HepG2 (cell line): Measurements from ENCODE around the gene PSPH. TPM values are rescaled to one million over a fixed set of nuclear protein-coding genes. Genes with fewer than 3 reads are reported as not detected.

Source experiments
- ATAC-seq: fragments of 200-7000 bp; cut with Tn5 transposase; 3 replicates; pipeline ENCODE4 v1.9.1; 2020; ENCODE audit warnings: mild to moderate bottlenecking, moderate library complexity
- BruUV-seq: library from RNA; stranded (reverse); fragments of 400-500 nt; replicated peaks from 2 replicates; lab custom pipeline; 2021; lab: Mats Ljungman, UMichigan
- CTCF ChIA-PET: fragments of 300-600 bp; formaldehyde crosslinking; extraction: SDS; loops from one replicate; lab custom pipeline; 2021; ENCODE audit warnings: low total read pairs, inconsistent platforms, low intra/inter-chr PET ratio; lab: Yijun Ruan, JAX
- POLR2A ChIA-PET: fragments of 350-600 bp; sonication (Branson Sonifier 250); formaldehyde crosslinking; loops from one replicate; lab custom pipeline; 2020; ENCODE audit warnings: antibody characterized with exemption, inconsistent platforms; lab: Yijun Ruan, JAX
- DNase-seq: peaks from one replicate; pipeline ENCODE4 v3.0.0-alpha.2; 2015; ENCODE audit warnings: low spot score
- FAIRE-seq: peaks from 3 replicates; lab custom pipeline; 2011; peaks lifted over from hg19 to GRCh38; lab: Jason Lieb, UNC
- H2AFZ ChIP-seq: one replicate; pipeline ENCODE4 v1.6.1; 2011; ENCODE audit warnings: low read length, inconsistent platforms
- H3K27ac ChIP-seq: fragments of 300-600 bp; 3 replicates; pipeline ENCODE4 v1.8.0; 2011; ENCODE audit warnings: mixed run types, mild to moderate bottlenecking, mixed read lengths, low read length, inconsistent platforms; ENCODE audit not compliant: insufficient read depth; ENCODE audit errors: extremely low read length
- H3K27me3 ChIP-seq, 2 experiments: fragments of 200-600 bp in 1 of 2; 2 replicates in 1 of 2; 3 replicates in 1 of 2; pipeline versions ENCODE4 v1.6.0 to v1.8.0; 2011; ENCODE audit warnings: low read length in 2 of 2, mild to moderate bottlenecking in 2 of 2, moderate library complexity in 2 of 2, inconsistent platforms in 1 of 2; ENCODE audit not compliant: insufficient read depth in 2 of 2, control insufficient read depth in 1 of 2
- H3K36me3 ChIP-seq, 2 experiments: fragments of 200-600 bp in 1 of 2; replicated peaks in 1 of 2; 2 replicates in 1 of 2; 3 replicates in 1 of 2; pipeline versions ENCODE4 v1.5.1 to v1.8.0; 2011; ENCODE audit warnings: low read length in 2 of 2, inconsistent platforms in 1 of 2; ENCODE audit not compliant: insufficient read depth in 2 of 2, control insufficient read depth in 1 of 2
- H3K4me1 ChIP-seq: 2 replicates; pipeline ENCODE4 v1.5.1; 2012; ENCODE audit warnings: low read length, inconsistent platforms; ENCODE audit not compliant: insufficient read depth
- H3K4me2 ChIP-seq: 2 replicates; pipeline ENCODE4 v1.6.0; 2011; ENCODE audit warnings: low read depth, low read length, inconsistent platforms
- H3K4me3 ChIP-seq, 3 experiments: fragments of 200-600 bp in 1 of 3; sonication (generic), shearing (Covaris generic) in 1 of 3; replicated peaks in 1 of 3; 2 replicates each; pipeline ENCODE4 v1.5.1; 2011 to 2016; ENCODE audit warnings: low read length in 3 of 3, inconsistent platforms in 2 of 3, low read depth in 2 of 3, mild to moderate bottlenecking in 2 of 3, control low read depth in 1 of 3, mixed read lengths in 1 of 3; ENCODE audit not compliant: insufficient read depth in 1 of 3
- H3K79me2 ChIP-seq: one replicate; pipeline ENCODE4 v1.6.1; 2011; ENCODE audit warnings: low read length, inconsistent platforms; ENCODE audit not compliant: insufficient read depth
- H3K9ac ChIP-seq: 2 replicates; pipeline ENCODE4 v1.6.0; 2011; ENCODE audit warnings: mild to moderate bottlenecking, low read depth, low read length, inconsistent platforms; ENCODE audit not compliant: insufficient read depth
- H3K9me3 ChIP-seq: 2 replicates; pipeline ENCODE4 v1.5.1; 2012; ENCODE audit warnings: mild to moderate bottlenecking, low read length
- H4K20me1 ChIP-seq: 2 replicates; pipeline ENCODE4 v1.6.0; 2011; ENCODE audit warnings: inconsistent platforms, mild to moderate bottlenecking, low read length, moderate library complexity; ENCODE audit not compliant: insufficient read depth
- AGO2 ChIP-seq: fragments of 200-400 bp; formaldehyde crosslinking; optimal IDR thresholded peaks from 2 replicates; pipeline ENCODE3; 2017; ENCODE audit warnings: mild to moderate bottlenecking, low read depth, low read length, moderate library complexity
- GATAD1 ChIP-seq: IDR thresholded peaks from 2 replicates; pipeline ENCODE4 v1.6.1; 2016; ENCODE audit warnings: missing genetic modification reagents, missing compliant biosample characterization
- KLF15 ChIP-seq: sonication (generic); formaldehyde crosslinking; IDR thresholded peaks from 2 replicates; pipeline ENCODE4 v1.8.1; 2023; ENCODE audit warnings: borderline replicate concordance, mild to moderate bottlenecking, inconsistent platforms, missing genetic modification reagents, mixed read lengths
- RBFOX2 ChIP-seq: fragments of 200-400 bp; formaldehyde crosslinking; IDR thresholded peaks from 2 replicates; pipeline ENCODE4 v1.6.1; 2017; ENCODE audit warnings: low read depth, mild to moderate bottlenecking, low read length
- RNF2 ChIP-seq: fragments of 450-650 bp; conservative IDR thresholded peaks from 2 replicates; pipeline ENCODE4 v1.6.1; 2016; ENCODE audit warnings: low read depth
- TOE1 ChIP-seq: sonication (generic); formaldehyde crosslinking; IDR thresholded peaks from 2 replicates; pipeline ENCODE4 v1.4.0; 2020; ENCODE audit warnings: mild to moderate bottlenecking, missing genetic modification reagents
- UBTF ChIP-seq: sonication (generic); formaldehyde crosslinking; IDR thresholded peaks from 2 replicates; pipeline ENCODE4 v1.4.0; 2020; ENCODE audit warnings: mild to moderate bottlenecking, missing genetic modification reagents
- ZFP41 ChIP-seq: sonication (generic); formaldehyde crosslinking; IDR thresholded peaks from 2 replicates; pipeline ENCODE4 v1.4.0; 2020; ENCODE audit warnings: mild to moderate bottlenecking, missing genetic modification reagents, borderline replicate concordance
- WGBS: methylation state at CpG from one replicate; pipeline ENCODE4 v1.1.6; 2017; ENCODE audit warnings: low lambda C conversion rate; 5-methylcytosine and 5-hydroxymethylcytosine counted together
- in situ Hi-C: cut with HindIII; loops from 2 replicates; pipeline ENCODE4 v1.10.0; 2017; ENCODE audit warnings: low pct_unique_long_range_greater_than_20kb; ENCODE audit not compliant: extremely low pct_ligation_motif_present
- intact Hi-C: fragments of 100-400 bp; cut with micrococcal nuclease; formaldehyde crosslinking; loops from one replicate; pipeline ENCODE4 v1.10.0; 2022; ENCODE audit not compliant: unreplicated experiment
- polyA plus RNA-seq, 8 experiments: library from polyadenylated mRNA; depleted of rRNA in 3 of 8; stranded (reverse) in 7 of 8; unstranded in 1 of 8; fragments of >200 nt; fragmentation: Illumina TruSeq in 4 of 8; extraction: Trizol in 4 of 8; gene quantifications; 2 replicates each; pipeline versions ENCODE4 v1.2.1 to v1.2.3, GENCODE V29; 2011 to 2016; ENCODE audit warnings: low read depth in 4 of 8, missing spikeins in 1 of 8, mixed read lengths in 1 of 8; ENCODE audit not compliant: insufficient read depth in 1 of 8
- total RNA-seq, 5 experiments: library from RNA; depleted of rRNA; stranded (reverse); fragments of >200 nt; fragmentation: Illumina TruSeq; extraction: Trizol; gene quantifications; 2 replicates each; pipeline ENCODE4 v1.2.3, GENCODE V29; 2016; ENCODE audit warnings: low read depth in 1 of 5
- TF ChIP-seq, protein P1 (sequence below): IDR thresholded peaks from 2 replicates; pipeline ENCODE4 v1.6.1; 2012; ENCODE audit warnings: inconsistent platforms

PSPH gene
- total and polyA plus RNA-seq, 2 of the 13 experiments (the other 11 are each of a cell fraction or from before 2014, with no cell fraction given) = 85.5 to 124 TPM

- in situ Hi-C loops = no loop called here
Measured at GRCh38 chr7:56053993-56054392, 2.7 kb upstream of the PSPH start.

More at GRCh38 chr7:56053993-56054392, 2.7 kb upstream of the PSPH start:
- H3K27me3 ChIP-seq = no peaks in the 10 kb centered on the region; a peak in 1 of 5 replicates
- peak overlapping the region in 1 of 3 experiments; percentile 98; a peak in 1 of 6 replicates for H3K4me3 ChIP-seq
- BruUV-seq = no TSS peak
- H3K36me3 ChIP-seq = peaks cover 5 to 46% of the 10 kb centered on the region in 2 experiments; a peak in 4 of 5 replicates
- no peaks in the 10 kb centered on the region; the same call in none of the 2 replicates for H4K20me1 ChIP-seq
- H3K4me1 ChIP-seq = peaks cover 73% of the 10 kb centered on the region
- TF ChIP-seq RNF2 = no peak
- no peak for TF ChIP-seq TOE1
- no peak for TF ChIP-seq KLF15 (CRISPR knock-in tag)
- peak; percentile 15 for TF ChIP-seq AGO2
- no peak for TF ChIP-seq GATAD1 (CRISPR knock-in tag)
- TF ChIP-seq, protein P1, sequence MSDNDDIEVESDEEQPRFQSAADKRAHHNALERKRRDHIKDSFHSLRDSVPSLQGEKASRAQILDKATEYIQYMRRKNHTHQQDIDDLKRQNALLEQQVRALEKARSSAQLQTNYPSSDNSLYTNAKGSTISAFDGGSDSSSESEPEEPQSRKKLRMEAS = no peak
- TF ChIP-seq RBFOX2 = peak; percentile 53; the same call in 1 of the 2 replicates
- TF ChIP-seq UBTF (CRISPR knock-in tag) = no peak
- TF ChIP-seq ZFP41 = no peak
- DNase-seq = no peak
- H3K9me3 ChIP-seq = no peaks in the 10 kb centered on the region
- no peak overlapping the region for H2AFZ ChIP-seq
- WGBS = 86% methylated on average over 2 of the region's 2 CpGs
- FAIRE-seq = no peak
- H3K79me2 ChIP-seq = peaks cover 64% of the 10 kb centered on the region
- H3K9ac ChIP-seq = peak overlapping the region; percentile 20; the same call in 1 of the 2 replicates
- H3K4me2 ChIP-seq = peak overlapping the region; percentile 78
- H3K27ac ChIP-seq = no peak overlapping the region
- CTCF ChIA-PET = no interaction called here
- intact Hi-C loops = no loop called here
- POLR2A ChIA-PET = interaction anchor here (1.6 to 2.7 kb wide), 3 partner anchors 9 to 24 kb away, joined by 6 to 21 read pairs (median 8); partner anchors contain the start of gene SUMF2
- ATAC-seq = no peak
